H9 (cell line): ENCODE data around the gene ARMS2. TPM values are rescaled to one million over a fixed set of nuclear protein-coding genes. Genes with fewer than 3 reads are reported as not detected.

Experiments
- DNase-seq: peaks from one replicate; pipeline ENCODE4 v3.0.0-alpha.2; 2017
- H2AFZ ChIP-seq: one replicate; pipeline ENCODE4 v1.6.1; 2013; ENCODE audit warnings: mild to moderate bottlenecking, low read length, control low read depth, moderate library complexity
- H2AK5ac ChIP-seq: 2 replicates; pipeline ENCODE4 v1.6.1; 2013; ENCODE audit warnings: low read length, control low read depth, mixed read lengths; ENCODE audit not compliant: insufficient read length
- H2BK120ac ChIP-seq: one replicate; pipeline ENCODE4 v1.6.1; 2013; ENCODE audit warnings: low read depth, mild to moderate bottlenecking, low read length, control low read depth, inconsistent platforms; ENCODE audit not compliant: poor library complexity, severe bottlenecking
- H2BK12ac ChIP-seq: 2 replicates; pipeline ENCODE4 v1.6.1; 2013; ENCODE audit warnings: low read length, control low read depth, mixed read lengths, low read depth; ENCODE audit not compliant: insufficient read length
- H2BK15ac ChIP-seq: 2 replicates; pipeline ENCODE4 v1.6.1; 2013; ENCODE audit warnings: low read depth, low read length, control low read depth
- H2BK20ac ChIP-seq: one replicate; pipeline ENCODE4 v1.6.1; 2013; ENCODE audit warnings: low read depth, mild to moderate bottlenecking, low read length, control low read depth, inconsistent platforms; ENCODE audit not compliant: poor library complexity, severe bottlenecking
- H2BK5ac ChIP-seq: 2 replicates; pipeline ENCODE4 v1.6.1; 2013; ENCODE audit warnings: low read length, control low read depth, mixed read lengths; ENCODE audit not compliant: insufficient read length
- H3K14ac ChIP-seq: 2 replicates; pipeline ENCODE4 v1.6.1; 2013; ENCODE audit warnings: low read length, control low read depth; ENCODE audit not compliant: insufficient read depth
- H3K18ac ChIP-seq: 2 replicates; pipeline ENCODE4 v1.6.1; 2013; ENCODE audit warnings: low read depth, mild to moderate bottlenecking, mixed read lengths, low read length, control low read depth; ENCODE audit not compliant: insufficient read length
- H3K23ac ChIP-seq: 2 replicates; pipeline ENCODE4 v1.6.1; 2013; ENCODE audit warnings: low read length, control low read depth, mixed read lengths, low read depth; ENCODE audit not compliant: insufficient read length
- H3K23me2 ChIP-seq: 2 replicates; pipeline ENCODE4 v1.6.1; 2013; ENCODE audit warnings: low read depth, mild to moderate bottlenecking, mixed read lengths, low read length, control low read depth; ENCODE audit not compliant: insufficient read length, poor library complexity, severe bottlenecking
- H3K27ac ChIP-seq: 2 replicates; pipeline ENCODE4 v1.5.1; 2013; ENCODE audit warnings: low read length, control low read depth, mixed read lengths, low read depth; ENCODE audit not compliant: insufficient read length
- H3K27me3 ChIP-seq: 2 replicates; pipeline ENCODE4 v1.6.1; 2013; ENCODE audit warnings: low read length, control low read depth, inconsistent platforms; ENCODE audit not compliant: insufficient read depth
- H3K4ac ChIP-seq: 2 replicates; pipeline ENCODE4 v1.6.1; 2013; ENCODE audit warnings: low read depth, mild to moderate bottlenecking, control low read depth, inconsistent platforms, low read length, moderate library complexity
- H3K4me1 ChIP-seq: 2 replicates; pipeline ENCODE4 v1.6.1; 2013; ENCODE audit warnings: low read length, control low read depth, inconsistent platforms; ENCODE audit not compliant: insufficient read depth
- H3K4me2 ChIP-seq: 2 replicates; pipeline ENCODE4 v1.6.1; 2013; ENCODE audit warnings: low read length, control low read depth, mixed read lengths; ENCODE audit not compliant: insufficient read length, insufficient read depth
- H3K56ac ChIP-seq: 2 replicates; pipeline ENCODE4 v1.6.1; 2013; ENCODE audit warnings: low read depth, mild to moderate bottlenecking, mixed read lengths, low read length, control low read depth; ENCODE audit not compliant: insufficient read length
- H3K79me1 ChIP-seq: 2 replicates; pipeline ENCODE4 v1.6.1; 2013; ENCODE audit warnings: low read depth, mild to moderate bottlenecking, moderate library complexity, low read length, control low read depth, inconsistent platforms; ENCODE audit not compliant: insufficient read depth, poor library complexity, severe bottlenecking
- H3K79me2 ChIP-seq: 2 replicates; pipeline ENCODE4 v1.6.1; 2013; ENCODE audit warnings: low read length, control low read depth, inconsistent platforms; ENCODE audit not compliant: insufficient read depth
- H3K9ac ChIP-seq: 2 replicates; pipeline ENCODE4 v1.6.1; 2013; ENCODE audit warnings: low read length, control low read depth, mixed read lengths; ENCODE audit not compliant: insufficient read length; ENCODE audit errors: extremely low read depth
- H3K9me3 ChIP-seq: one replicate; pipeline ENCODE4 v1.6.1; 2013; ENCODE audit warnings: low read depth, low read length, inconsistent platforms; ENCODE audit not compliant: control insufficient read depth
- H3T11ph ChIP-seq: one replicate; pipeline ENCODE4 v1.6.1; 2013; ENCODE audit warnings: mild to moderate bottlenecking, low read length, control low read depth, inconsistent platforms
- H4K20me1 ChIP-seq: one replicate; pipeline ENCODE4 v1.6.1; 2013; ENCODE audit not compliant: control insufficient read depth, insufficient read length, insufficient read depth
- H4K5ac ChIP-seq: 2 replicates; pipeline ENCODE4 v1.6.1; 2013; ENCODE audit warnings: low read depth, mild to moderate bottlenecking, mixed read lengths, low read length, control low read depth; ENCODE audit not compliant: insufficient read length
- H4K8ac ChIP-seq: replicated peaks from 2 replicates; pipeline ENCODE4 v1.6.1; 2013; ENCODE audit warnings: low read length, control low read depth, mixed read lengths, low read depth; ENCODE audit not compliant: insufficient read length
- H4K91ac ChIP-seq: 2 replicates; pipeline ENCODE4 v1.6.1; 2013; ENCODE audit warnings: low read depth, mild to moderate bottlenecking, moderate library complexity, mixed read lengths, low read length, control low read depth; ENCODE audit not compliant: insufficient read length
- H3K27ac Mint-ChIP-seq, 3 experiments: 2 replicates in 2 of 3; 3 replicates in 1 of 3; pipeline ENCODE4 v1.8.0; 2020 to 2021; ENCODE audit warnings: mixed read lengths in 3 of 3, mild to moderate bottlenecking in 1 of 3, moderate library complexity in 1 of 3
- H3K27me3 Mint-ChIP-seq: 2 replicates; pipeline ENCODE4 v1.8.0; 2021; ENCODE audit warnings: low read depth, mild to moderate bottlenecking, moderate library complexity, mixed read lengths
- H3K36me3 Mint-ChIP-seq, 3 experiments: 2 replicates in 2 of 3; 3 replicates in 1 of 3; pipeline ENCODE4 v1.8.0; 2020 to 2021; ENCODE audit warnings: low read depth in 3 of 3, mixed read lengths in 3 of 3; ENCODE audit not compliant: insufficient read depth in 1 of 3
- H3K4me1 Mint-ChIP-seq, 2 experiments: 2 replicates each; pipeline ENCODE4 v1.8.0; 2020; ENCODE audit warnings: mixed read lengths in 2 of 2
- H3K4me3 Mint-ChIP-seq, 2 experiments: 2 replicates in 1 of 2; 3 replicates in 1 of 2; pipeline ENCODE4 v1.8.0; 2020 to 2021; ENCODE audit warnings: mild to moderate bottlenecking in 2 of 2, mixed read lengths in 2 of 2, moderate library complexity in 1 of 2
- H3K9me3 Mint-ChIP-seq, 2 experiments: 2 replicates in 1 of 2; 3 replicates in 1 of 2; pipeline ENCODE4 v1.8.0; 2020; ENCODE audit warnings: mild to moderate bottlenecking in 2 of 2, mixed read lengths in 2 of 2, moderate library complexity in 1 of 2
- CTCF ChIP-seq: fragments of 200-600 bp; sonication (generic); conservative IDR thresholded peaks from 3 replicates; pipeline ENCODE4 v1.8.0; 2021; ENCODE audit warnings: antibody characterized with exemption, mild to moderate bottlenecking
- WGBS: extraction: QIAGEN DNeasy Blood & Tissue Kit; methylation state at CpG from one replicate; pipeline ENCODE4 v1.1.7; 2013; ENCODE audit warnings: missing lambda C conversion rate, low lambda C conversion rate, mixed read lengths; ENCODE audit not compliant: insufficient read length; ENCODE audit errors: extremely low coverage; 5-methylcytosine and 5-hydroxymethylcytosine counted together
- total RNA-seq: library from RNA; stranded (reverse); gene quantifications from 2 replicates; pipeline ENCODE4 v1.2.1, GENCODE V29; 2021

ARMS2 gene
- total RNA-seq, 1 experiment from 2014 or later = not detected

GRCh38 chr10:122426829-122427228, 27.6 kb upstream of the ARMS2 start:
- no peak overlapping the region for H3K23ac ChIP-seq
- WGBS = no CpG with 5 or more reads among the region's 6 CpGs
- no peak overlapping the region for H2BK20ac ChIP-seq
- H2AFZ ChIP-seq = no peak overlapping the region
- H3K56ac ChIP-seq = no peak overlapping the region
- H3K4me2 ChIP-seq = no peak overlapping the region
- Mint-ChIP-seq H3K27me3 (no peaks in the 10 kb centered on the region), H3K9me3 (no peaks in the 10 kb centered on the region), H3K27ac (peak overlapping the region in 1 of 3 experiments; percentile 22; a peak in 1 of 7 replicates), H3K4me1 (peaks cover 0 to 6% of the 10 kb centered on the region in 2 experiments; a peak in 2 of 4 replicates), H3K36me3 (peaks cover 8 to 30% (median 25%) of the 10 kb centered on the region in 3 experiments; a peak in 5 of 7 replicates), H3K4me3 (no peak overlapping the region)
- H4K91ac ChIP-seq = no peak overlapping the region
- H2BK120ac ChIP-seq = no peak overlapping the region
- no peak overlapping the region for H3K4ac ChIP-seq
- no peak overlapping the region for H4K8ac ChIP-seq
- no peaks in the 10 kb centered on the region for H3K79me2 ChIP-seq
- H3K18ac ChIP-seq = no peak overlapping the region
- H3K27ac ChIP-seq = no peak overlapping the region
- H3K14ac ChIP-seq = no peak overlapping the region
- H3K27me3 ChIP-seq = no peaks in the 10 kb centered on the region
- no peak overlapping the region for H2AK5ac ChIP-seq
- H3T11ph ChIP-seq = no peak overlapping the region
- no peak overlapping the region for H2BK5ac ChIP-seq
- no peak overlapping the region for H4K5ac ChIP-seq
- no peak overlapping the region for H2BK15ac ChIP-seq
- TF ChIP-seq CTCF = no peak
- H3K9me3 ChIP-seq = no peaks in the 10 kb centered on the region
- no peaks in the 10 kb centered on the region for H3K23me2 ChIP-seq
- no peaks in the 10 kb centered on the region for H3K79me1 ChIP-seq
- H3K4me1 ChIP-seq = no peaks in the 10 kb centered on the region
- H2BK12ac ChIP-seq = no peak overlapping the region
- H4K20me1 ChIP-seq = no peaks in the 10 kb centered on the region
- DNase-seq = no peak
- no peak overlapping the region for H3K9ac ChIP-seq
